ENCODE measurements around the gene SEMA3A.
"Not testable (repeated sequence)": the region's sequence is repeated elsewhere in the genome, so short reads cannot be mapped to it uniquely, and the experiment has no call there.

SEMA3A gene

DNA sequence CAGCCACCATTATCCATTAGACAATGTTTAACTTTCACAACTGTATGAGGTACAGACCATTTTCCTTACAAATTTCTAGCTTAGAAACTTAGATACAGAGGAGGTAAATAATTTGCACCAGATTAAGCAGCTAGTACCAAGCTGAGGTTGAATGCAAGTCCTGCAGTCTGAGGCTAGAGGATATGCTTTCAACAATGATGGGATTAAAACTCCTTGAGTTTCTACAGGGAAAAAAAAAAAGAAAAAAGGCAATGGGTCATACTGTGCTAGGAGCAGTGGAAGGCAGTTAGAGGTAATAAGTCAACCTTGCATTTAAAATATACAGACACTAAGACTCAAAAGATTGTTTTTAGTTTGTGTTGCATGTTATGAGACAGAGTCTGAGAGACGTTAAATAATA lies 86.5 kb downstream of the SEMA3A start:
- no peak for DNase-seq

DNA sequence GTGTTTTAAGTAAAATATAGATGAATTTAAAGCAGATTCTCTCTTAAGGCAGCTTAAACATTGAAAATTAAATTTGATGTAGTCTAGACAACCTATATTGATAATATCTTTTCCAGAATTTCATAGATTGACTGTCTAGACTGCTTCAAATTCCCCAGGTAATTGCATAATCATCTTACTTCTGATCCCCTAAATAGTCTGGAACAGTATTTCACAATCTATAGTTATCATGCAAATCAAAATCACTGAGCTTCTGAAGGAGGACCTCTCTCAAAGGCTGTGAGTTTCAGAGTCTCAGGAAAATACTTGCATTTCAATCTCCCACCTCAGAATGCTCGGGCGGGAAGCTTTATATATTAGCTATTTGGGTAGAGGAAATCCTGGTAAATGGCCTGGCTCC lies 87.3 kb downstream of the SEMA3A start:
- DNase-seq = no peak

DNA sequence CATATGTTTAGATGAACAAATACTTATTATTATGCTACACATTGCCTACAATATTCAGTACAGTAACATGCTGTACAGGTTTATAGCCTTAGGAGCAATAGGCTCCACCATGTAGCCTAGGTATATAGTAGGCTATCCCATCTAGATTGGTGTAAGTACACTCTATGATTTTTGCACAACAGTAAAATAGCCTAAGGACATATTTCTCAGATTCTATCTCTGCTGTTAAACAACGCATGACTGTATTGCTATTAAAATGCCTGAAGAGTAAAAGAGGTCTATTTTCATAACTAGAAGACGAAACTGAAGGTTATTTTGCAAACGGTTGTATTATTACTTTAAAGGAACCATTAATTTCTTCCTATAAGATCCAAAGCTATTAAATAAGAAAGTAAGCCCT lies 88.3 kb downstream of the SEMA3A start:
- DNase-seq = no peak

DNA sequence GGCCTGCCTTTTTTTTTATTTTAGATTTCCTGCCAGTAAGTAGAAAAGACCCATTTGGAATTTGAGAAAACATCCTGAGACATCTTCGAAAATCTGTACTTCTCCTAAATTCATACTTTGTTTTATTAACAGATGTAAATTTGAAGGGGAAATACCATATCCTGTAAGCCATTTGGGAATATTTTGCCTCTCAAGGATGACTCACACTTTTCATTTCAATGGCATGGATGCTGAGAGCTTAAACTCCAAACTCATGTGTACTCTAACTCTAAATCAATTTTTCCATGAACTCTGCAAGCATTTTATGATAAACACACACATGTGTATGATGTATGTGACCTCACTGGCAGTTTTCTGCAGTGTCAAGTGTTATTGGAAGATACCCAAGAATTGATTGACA lies 89.0 kb downstream of the SEMA3A start:
- no peak for DNase-seq

DNA sequence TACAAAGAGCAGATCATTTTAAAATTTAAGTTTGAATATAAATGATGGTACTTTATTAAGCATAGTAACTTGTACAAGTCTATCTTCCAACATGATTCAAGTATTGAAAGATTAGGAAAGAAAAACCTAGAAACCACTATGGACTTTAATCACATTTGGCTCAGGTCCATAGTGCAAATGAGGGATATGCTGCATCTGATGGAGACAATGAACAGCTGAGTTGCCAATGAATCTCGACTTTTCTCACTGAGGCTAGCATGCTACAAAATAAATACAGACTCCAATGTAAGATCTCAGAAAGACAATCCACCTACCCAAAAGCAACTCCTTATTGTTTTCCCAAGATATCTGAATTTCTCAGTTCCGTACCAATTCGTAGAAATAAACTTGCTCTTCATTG lies 89.8 kb downstream of the SEMA3A start:
- no peak for DNase-seq

DNA sequence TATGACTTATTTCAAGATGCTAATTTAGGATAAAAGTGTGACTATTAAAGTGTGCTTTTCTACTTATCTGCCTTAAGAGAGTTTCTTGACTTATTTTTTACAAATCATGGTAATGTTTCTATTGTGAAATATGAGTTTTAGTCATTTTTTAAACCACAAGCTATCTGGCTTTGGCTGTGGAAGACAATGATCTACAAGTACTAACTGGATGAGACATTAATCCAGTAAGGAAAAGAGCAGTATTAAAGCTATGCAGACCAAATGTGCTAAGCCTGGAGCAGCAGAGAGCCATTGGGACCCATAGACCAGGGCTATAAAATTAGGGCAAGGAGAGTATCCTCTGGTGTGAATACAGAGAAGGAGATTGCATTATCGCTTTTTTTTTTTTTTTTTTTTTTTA lies 92.4 kb downstream of the SEMA3A start:
- no peak for DNase-seq

DNA sequence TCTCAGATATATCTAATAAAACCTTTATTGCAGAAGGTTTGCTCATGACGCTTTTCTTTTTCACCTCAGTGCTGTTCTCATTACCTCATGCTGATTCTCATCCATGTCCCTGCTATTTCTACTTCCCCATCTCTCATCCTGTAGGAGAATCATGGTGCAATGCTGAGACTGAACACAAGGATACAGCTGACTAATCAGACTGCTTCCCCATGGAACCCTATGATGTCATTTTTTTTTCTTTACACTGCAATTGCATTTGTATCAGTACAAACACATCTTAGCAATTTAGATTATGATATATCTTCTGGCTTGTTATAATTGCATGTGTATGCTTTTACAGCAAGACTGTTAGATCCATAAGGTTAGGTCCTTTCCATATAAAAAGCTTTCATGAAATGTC lies 93.7 kb downstream of the SEMA3A start:
- no peak for DNase-seq

DNA sequence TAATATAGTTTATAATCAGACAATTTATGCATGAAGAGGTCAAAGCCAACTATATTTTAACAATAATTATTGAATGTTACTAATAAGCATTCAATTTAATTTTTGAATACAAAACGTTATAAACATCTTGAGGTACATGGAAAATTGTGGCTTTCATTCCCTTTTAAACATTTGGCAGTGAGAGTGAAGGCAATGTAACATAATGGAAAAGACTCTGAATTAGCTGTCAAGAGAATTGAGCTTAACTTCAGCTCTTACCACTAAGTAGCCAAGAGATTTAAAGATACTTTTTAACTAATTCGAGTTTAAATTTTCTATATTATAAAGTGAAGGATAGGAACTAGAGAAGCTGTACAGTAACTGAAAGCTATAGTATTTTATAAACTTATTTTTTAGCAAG lies 98.6 kb downstream of the SEMA3A start:
- DNase-seq = no peak

DNA sequence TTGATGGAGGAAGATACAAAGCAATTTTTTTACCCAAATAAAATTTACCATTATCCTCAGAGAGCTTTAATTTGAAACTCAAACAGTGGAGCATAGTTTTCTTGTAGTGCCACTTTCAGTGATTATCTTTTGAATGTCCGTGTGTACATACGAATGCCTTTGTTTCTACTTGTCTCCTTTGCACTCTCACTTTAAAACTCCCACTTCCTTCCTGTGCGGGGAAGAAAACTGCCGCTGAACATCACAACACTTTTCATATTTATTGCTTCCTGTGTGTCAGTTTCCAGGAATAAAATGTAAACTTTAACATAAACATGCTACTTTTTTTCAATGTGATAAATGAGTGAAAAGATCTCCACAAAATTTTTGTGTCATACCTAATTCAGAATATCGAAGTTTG lies 102.4 kb downstream of the SEMA3A start:
- peak; percentile 11 to 32 for DNase-seq

DNA sequence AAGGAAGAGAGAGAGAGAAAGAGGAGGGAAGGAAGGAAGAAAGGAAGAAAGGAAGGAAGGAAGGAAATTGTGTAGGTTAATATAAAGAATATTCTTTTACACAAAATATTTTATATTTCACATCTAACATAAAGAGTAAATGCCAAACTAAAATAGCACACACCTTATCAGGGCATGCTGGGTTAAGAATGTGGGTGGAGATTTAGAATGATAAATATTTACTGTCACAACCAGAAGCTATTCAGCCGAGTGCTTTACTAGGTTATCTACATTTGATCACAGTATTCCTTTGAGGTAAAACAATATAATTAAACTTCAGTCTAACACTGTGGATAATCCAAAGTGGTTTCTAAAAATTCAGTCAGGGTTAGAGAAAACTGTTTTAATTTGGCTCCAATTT lies 103.3 kb downstream of the SEMA3A start:
- no peak for DNase-seq

DNA sequence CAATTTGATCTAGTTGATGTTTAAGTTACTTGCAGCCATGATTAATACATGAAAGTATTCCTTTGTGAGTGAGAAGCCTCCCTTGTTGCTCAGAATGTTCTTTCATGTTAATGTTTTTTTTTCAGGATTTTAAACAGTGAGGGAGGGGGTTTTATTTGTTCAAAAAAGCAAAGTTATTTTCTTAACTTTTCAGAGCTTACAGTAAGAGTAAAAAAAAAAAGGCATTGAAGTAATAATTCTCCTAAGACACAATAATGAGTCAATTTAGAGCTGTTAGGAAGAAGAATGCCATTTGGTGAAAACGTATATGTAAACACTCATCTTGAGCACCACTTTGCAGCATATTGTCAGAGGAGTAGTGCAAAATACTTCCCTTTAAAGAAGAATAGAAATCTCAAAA lies 105.8 kb downstream of the SEMA3A start:
- no peak for DNase-seq

DNA sequence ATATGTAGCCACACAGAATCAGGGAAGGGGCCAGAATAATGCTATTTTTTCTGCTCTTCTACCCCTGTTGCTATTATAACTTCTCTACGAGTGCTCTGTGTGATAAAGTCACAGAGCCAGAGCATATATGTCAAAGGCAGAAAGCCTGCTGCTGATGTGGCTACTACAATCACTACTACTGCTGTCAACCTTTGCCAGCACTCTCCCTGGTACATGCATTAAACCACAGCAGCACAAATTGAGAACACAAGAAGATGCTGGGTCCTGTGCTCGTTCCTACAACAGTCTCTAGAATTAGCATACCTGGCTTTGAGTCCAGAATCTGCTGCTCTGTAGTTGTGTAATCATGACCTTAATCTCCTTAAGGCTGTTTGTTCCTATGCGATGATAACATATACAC lies 108.6 kb downstream of the SEMA3A start:
- no peak for DNase-seq

DNA sequence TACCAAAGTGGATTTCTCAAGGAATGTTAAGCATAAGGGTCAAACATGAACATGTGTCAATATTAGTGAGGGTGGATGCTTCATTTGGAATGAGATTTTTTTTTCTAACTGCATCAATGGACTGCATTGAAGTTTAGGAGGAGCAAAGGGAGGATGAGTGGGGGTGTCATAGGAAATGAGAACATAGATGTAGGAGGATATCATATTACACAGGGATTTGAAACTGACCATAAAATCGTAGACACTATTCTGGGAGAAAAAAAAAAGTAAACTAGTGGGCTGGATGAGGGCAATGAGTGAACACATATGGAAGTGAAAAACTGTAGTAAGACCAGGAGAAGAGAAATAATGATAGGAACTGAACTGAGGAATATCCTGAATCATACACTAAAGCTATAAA lies 109.4 kb downstream of the SEMA3A start:
- DNase-seq = no peak

DNA sequence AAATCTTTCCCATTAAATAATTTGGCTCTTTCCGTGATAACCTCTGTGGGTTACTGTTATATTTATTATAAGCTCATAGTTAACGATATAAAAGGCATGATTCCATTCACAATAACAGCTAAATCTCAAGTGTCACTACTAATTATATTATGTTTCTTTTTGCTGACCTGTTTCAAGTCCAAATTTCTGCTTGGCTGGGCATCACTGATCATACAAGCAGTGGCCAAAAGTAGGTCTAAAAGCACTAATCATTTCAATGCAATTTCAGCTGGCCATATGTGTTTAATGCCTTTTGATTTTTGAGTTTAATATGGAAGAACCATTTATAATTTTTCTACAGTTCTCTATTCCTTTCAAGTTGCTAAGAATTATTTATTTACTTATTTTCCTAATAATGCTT lies 110.7 kb downstream of the SEMA3A start:
- DNase-seq = no peak

DNA sequence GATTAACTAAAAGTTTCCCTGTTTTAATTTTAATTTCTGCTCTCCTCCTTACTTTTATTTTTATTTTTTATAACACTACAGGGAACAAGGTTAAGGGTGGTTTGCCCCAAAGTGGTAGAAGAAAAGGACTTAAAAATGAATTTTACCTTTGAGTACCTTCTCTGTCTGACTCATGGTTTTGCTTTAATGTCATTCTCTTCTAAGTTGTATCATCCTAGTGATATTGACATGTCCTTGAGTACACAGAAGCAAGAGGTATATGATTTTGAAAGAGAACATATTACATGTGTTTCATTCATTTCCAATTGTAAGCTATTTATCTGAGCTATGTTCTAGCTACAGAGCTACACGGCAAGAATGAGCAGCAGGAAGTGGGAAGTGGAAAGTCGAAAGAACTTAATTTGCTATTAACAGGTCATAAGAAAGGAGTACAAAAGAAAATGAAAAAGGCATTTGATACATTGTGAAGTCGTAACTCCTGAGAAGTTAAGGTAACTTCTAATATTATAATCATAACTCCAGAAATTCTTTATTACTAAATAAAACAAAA lies 112.5 kb downstream of the SEMA3A start:
- DNase-seq = no peak

DNA sequence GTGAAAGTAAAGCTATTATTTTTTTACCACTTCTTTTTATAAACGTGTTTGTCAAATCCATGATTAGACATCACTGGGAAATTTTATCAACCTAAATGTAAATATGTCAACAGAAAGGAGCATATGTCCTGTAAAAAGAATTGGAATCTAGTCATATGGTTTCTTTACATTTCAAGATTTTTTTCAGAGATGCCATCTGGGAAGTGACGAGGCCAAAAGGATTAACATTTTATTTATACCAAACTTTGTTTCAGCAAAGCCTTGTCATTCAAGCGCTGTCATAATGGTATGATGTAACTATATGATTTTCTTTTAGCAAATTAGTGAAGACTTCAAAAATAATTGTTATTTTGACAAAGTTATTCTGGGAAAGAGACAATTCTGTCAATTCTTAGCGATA lies 117.3 kb downstream of the SEMA3A start:
- no peak for DNase-seq

DNA sequence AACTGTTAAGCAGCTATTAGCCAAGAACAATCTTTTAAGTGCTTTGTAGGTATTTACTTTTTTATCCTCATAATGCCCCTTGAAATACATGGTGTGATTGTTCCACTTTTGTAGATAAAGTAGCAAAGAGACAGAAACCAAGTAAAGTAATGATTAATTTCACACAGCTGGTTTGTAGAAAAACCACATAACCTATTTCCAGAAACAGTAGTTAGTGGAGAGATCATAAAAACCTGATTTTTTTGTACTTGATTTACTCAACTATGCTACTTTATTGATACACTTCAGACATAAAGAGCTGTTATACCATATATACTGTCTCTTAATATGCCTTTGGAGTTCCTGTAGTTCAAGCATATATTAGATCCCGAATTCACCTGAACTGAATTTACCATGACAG lies 118.4 kb downstream of the SEMA3A start:
- DNase-seq = no peak

DNA sequence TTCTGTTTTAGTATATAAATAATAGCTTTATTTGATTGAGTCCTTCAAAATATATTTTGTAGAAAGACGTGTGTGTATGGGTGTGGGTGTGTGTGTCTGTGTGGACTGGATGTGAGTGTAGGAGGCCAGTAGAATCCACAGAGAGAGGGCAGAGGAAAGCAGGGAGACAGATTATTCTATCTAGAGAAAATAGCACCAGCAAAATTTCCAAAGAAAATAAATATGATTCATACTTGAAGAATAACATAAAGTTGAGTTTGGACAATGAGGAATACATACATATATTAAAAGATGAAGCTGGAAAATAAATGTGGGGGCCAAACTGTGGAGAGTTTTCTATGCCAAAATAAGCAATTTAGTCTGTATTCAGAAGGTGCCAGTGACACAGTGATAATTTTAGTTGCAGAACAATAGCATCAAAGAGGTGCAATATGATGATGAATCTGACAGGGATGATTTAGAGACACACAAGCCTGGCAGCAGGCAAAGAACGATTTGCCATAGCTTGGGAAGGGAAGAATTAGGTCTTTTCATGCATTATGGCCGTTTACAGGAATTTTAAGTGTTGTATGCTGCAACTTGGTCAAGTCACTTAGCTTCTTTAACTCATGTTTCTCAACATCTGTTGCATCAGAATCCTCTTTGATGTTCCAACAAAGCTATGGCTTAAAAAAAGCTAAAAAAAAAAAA lies 121.3 kb downstream of the SEMA3A start:
- DNase-seq = no peak

DNA sequence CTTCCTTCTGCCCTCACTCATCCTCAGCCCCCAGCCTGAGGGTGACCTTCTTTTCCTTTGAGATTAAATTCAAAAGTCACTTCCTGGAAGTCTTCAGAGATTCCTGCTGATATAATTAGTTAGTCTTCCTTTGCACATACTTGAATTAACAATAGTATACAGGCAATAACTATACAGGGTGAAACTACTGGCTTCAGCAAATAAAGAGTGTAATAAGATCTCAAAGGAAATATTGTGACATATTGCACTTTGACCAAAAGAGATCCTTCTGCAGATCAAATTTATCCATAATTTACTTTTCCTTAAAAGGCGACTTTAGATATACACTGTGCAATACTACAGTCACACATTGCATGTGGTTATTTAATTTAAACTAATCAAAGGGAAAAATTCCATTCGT lies 123.8 kb downstream of the SEMA3A start:
- no peak for DNase-seq

DNA sequence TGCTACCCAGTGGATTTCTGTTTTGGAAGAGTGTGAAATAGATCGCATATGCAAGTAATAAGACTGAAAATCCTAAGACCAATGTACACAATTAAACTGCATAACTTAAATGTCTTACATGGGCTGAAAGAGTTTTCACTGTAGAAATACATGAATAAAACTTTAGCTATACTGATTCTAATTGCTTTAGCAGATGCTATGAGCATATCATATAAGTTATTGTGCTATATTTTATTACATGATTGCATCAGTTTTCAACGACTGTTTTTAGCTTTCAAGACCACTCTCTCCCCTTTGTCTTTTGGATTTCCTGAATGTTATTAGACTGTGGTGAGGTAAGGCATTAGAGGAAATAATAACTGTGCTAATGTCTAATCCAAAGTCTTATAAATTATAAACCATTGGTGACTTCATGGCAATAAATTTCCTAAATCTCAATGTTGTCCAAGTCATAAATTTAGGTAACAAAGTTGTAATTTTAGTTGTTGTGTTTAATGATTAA lies 124.5 kb downstream of the SEMA3A start:
- DNase-seq = no peak

DNA sequence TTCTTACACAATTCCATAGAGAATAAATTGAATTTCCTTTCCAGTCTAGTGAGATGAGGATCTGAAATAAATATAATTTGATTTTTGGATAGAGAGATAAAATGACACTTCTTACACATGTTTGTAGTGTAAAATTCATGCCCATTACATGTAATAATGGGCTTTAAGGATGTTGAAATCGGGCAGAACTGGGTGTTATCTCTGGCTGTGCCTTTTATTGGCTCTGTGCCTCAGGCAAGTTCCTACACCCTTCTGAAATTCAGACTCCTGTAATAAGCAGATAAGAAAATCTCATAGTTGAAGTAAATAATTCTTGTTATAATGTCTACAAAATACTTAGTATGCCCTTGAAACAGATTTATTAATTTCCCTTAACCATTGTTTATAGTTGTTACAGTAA lies 125.6 kb downstream of the SEMA3A start:
- DNase-seq = no peak

DNA sequence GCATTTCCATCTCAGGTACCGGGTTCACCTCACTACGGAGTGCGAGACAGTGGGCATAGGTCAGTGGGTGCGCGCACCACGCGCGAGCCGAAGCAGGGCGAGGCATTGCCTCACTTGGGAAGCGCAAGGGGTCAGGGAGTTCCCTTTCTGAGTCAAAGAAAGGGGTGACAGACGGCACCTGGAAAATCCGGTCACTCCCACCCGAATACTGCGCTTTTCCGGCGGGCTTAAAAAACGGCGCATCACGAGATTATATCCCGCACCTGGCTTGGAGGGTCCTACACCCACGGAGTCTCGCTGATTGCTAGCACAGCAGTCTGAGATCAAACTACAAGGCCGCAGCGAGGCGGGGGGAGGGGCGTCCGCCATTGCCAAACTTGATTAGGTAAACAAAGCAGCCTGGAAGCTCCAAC lies 132.1 kb downstream of the SEMA3A start:
- DNase-seq = not testable (repeated sequence)

DNA sequence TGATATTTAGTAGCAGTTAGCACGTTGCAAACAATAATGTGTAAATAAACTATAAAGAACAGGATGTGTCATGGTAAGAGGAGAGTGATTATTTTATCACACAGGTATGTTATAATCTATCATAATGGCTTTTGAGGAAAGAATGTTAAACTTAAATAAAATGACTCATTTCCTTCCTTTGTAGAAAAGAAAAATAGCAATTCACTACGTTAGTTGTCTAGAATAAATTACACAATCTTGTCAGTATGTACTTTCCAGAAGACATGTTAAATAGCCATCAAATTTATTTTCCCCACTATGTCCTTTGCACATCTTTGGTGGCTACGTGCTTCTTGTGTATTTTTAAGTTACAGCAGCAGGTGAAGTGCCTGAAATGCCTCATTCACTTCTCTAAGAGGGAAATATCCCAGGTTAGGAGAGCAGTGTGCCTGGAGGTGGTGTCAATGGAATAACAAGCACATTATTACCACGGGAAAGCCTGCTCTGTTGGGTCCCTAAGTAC lies 133.8 kb downstream of the SEMA3A start:
- DNase-seq = no peak

DNA sequence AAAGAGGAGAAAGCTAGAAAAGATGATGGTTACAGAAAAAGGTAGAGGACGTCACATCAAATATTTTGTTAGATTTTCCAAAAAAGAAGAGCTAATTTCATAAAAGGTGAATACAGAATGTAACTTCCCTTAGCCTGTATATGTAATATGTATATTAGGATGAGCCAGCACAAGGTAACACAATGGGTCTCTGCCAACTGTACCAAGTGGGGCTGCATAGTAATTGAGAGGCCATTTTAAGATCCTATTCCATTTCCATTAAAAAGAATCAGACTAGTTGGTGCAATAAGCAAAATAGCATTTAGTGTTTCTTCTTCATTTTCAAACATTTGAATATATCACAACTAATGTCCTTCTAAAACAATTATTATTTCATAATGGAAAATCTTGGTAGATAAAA lies 134.6 kb downstream of the SEMA3A start:
- no peak for DNase-seq

Data from CD4-positive, alpha-beta T cell treated with Interleukin-4 for 1 hour (primary cell).